GM18520 (cell line): ENCODE data around the gene DDX28.

ENCODE experiments used
- ATAC-seq: cut with Tn5 transposase; IDR thresholded peaks from one replicate; pipeline ENCODE4 v1.9.1; 2021; ENCODE audit not compliant: unreplicated experiment

DDX28 gene

GRCh38 chr16:68022728-68023537 lies at the start of gene DDX28, which contains the start of gene DUS2:
Gene DDX28, minus strand, starts transcription at chr16:68023232. Its CDS starts 30 bp downstream, at chr16:68023202.
Gene DUS2, plus strand, starts transcription at chr16:68023284. Its CDS starts 14,740 bp downstream, at chr16:68038024.
- ATAC-seq: peak; percentile 72

- ATAC-seq: no peak
These were observed 49.1 kb upstream of the DDX28 start for GRCh38 chr16:68072038-68072695.

GRCh38 chr16:68071518-68071901 lies 48.5 kb upstream of the DDX28 start:
- ATAC-seq: no peak

GRCh38 chr16:68070806-68071517 lies 47.9 kb upstream of the DDX28 start:
- ATAC-seq: no peak

- ATAC-seq: no peak
These were observed 47.3 kb upstream of the DDX28 start for GRCh38 chr16:68070249-68070730.

- ATAC-seq: no peak
These were observed 46.6 kb upstream of the DDX28 start for GRCh38 chr16:68069511-68070248.

GRCh38 chr16:68068926-68069325 lies 45.9 kb upstream of the DDX28 start:
- ATAC-seq: no peak

- ATAC-seq: no peak
These were observed 43.7 kb upstream of the DDX28 start for GRCh38 chr16:68066763-68067162.

GRCh38 chr16:68065716-68066305 lies 42.8 kb upstream of the DDX28 start:
- ATAC-seq: no peak

- ATAC-seq: no peak
These were observed 41.8 kb upstream of the DDX28 start for GRCh38 chr16:68064791-68065365.

- ATAC-seq: no peak
These were observed 39.9 kb upstream of the DDX28 start for GRCh38 chr16:68062910-68063393.

GRCh38 chr16:68061396-68061795 lies 38.4 kb upstream of the DDX28 start:
- no peak for ATAC-seq

GRCh38 chr16:68059804-68060203 lies 36.8 kb upstream of the DDX28 start:
- ATAC-seq: no peak

- no peak for ATAC-seq
These were observed 32.4 kb upstream of the DDX28 start for GRCh38 chr16:68055395-68055794.

- no peak for ATAC-seq
These were observed 26.4 kb upstream of the DDX28 start for GRCh38 chr16:68049449-68049848.

- no peak for ATAC-seq
These were observed 25.0 kb upstream of the DDX28 start for GRCh38 chr16:68047987-68048386.

GRCh38 chr16:68046106-68046505 lies 23.1 kb upstream of the DDX28 start:
- no peak for ATAC-seq

- no peak for ATAC-seq
These were observed 18.8 kb upstream of the DDX28 start for GRCh38 chr16:68041783-68042182.

GRCh38 chr16:68040506-68041288 lies 17.7 kb upstream of the DDX28 start:
- peak; percentile 82 for ATAC-seq
